Measurements from ENCODE around the gene RAB33B. TPM values are rescaled to one million over a fixed set of nuclear protein-coding genes. Genes with fewer than 3 reads are reported as not detected.

RAB33B gene
- total RNA-seq, 4 donors from 2014 or later = 6.8 to 8.1 (median 7.1) TPM

- H3K9me3 ChIP-seq = peaks cover 0 to 6% of the 10 kb centered on the region in 2 donors
- no peaks in the 10 kb centered on the region for H3K27me3 ChIP-seq
- in situ Hi-C loops (cut with MboI; ENCODE audit: low pct_ligation_motif_present in 1 of 4, low pct_unique_long_range_greater_than_20kb in 1 of 4, low sequenced_read_pairs in 3 of 4) = no loop called here
- peaks cover 0 to 5% (median 0%) of the 10 kb centered on the region in 4 donors for H3K4me1 ChIP-seq
- TF ChIP-seq EP300 (IDR thresholded peaks at IDR 0.05; ENCODE audit: low read depth) = no peak
- TF ChIP-seq POLR2A (IDR thresholded peaks at IDR 0.05) = no peak
- TF ChIP-seq CTCF (IDR thresholded peaks at IDR 0.05) = no peak
- no peak for TF ChIP-seq POLR2AphosphoS5 (IDR thresholded peaks at IDR 0.05)
- no peak overlapping the region for H3K27ac ChIP-seq
- H3K4me3 ChIP-seq = no peak overlapping the region
- no peak for DNase-seq
- 57 to 75% methylated on average over 1 of the region's 1 CpG for WGBS, 2 donors (ENCODE audit: low coverage in 1 of 2)
- intact Hi-C loops (cut with DNase I; ENCODE audit: low total_unique reads) = no loop called here
- H3K36me3 ChIP-seq = peaks cover 0 to 13% (median 7%) of the 10 kb centered on the region in 4 donors
Observed at GRCh38 chr4:139469869-139470268, 15.9 kb downstream of the RAB33B start.

GRCh38 chr4:139470295-139470694, 16.4 kb downstream of the RAB33B start:
- Histone ChIP-seq H3K4me1 (peaks cover 0 to 5% (median 0%) of the 10 kb centered on the region in 4 donors), H3K36me3 (peaks cover 0 to 13% (median 7%) of the 10 kb centered on the region in 4 donors), H3K9me3 (peaks cover 0 to 6% of the 10 kb centered on the region in 2 donors), H3K4me3 (no peak overlapping the region), H3K27me3 (no peaks in the 10 kb centered on the region), H3K27ac (no peak overlapping the region)
- no peak for DNase-seq
- in situ Hi-C loops (cut with MboI; ENCODE audit: low pct_ligation_motif_present in 1 of 4, low pct_unique_long_range_greater_than_20kb in 1 of 4, low sequenced_read_pairs in 3 of 4) (no loop called here), intact Hi-C loops (cut with DNase I; ENCODE audit: low total_unique reads) (no loop called here)
- TF ChIP-seq POLR2A (IDR thresholded peaks at IDR 0.05) (no peak), CTCF (IDR thresholded peaks at IDR 0.05) (no peak), POLR2AphosphoS5 (IDR thresholded peaks at IDR 0.05) (no peak)

- no peak overlapping the region for H3K4me3 ChIP-seq
- no peak overlapping the region for H3K27ac ChIP-seq
- DNase-seq = no peak
- H3K4me1 ChIP-seq = peaks cover 0 to 5% (median 0%) of the 10 kb centered on the region in 4 donors
- peaks cover 0 to 13% (median 7%) of the 10 kb centered on the region in 4 donors for H3K36me3 ChIP-seq
- peaks cover 0 to 6% of the 10 kb centered on the region in 2 donors for H3K9me3 ChIP-seq
- WGBS, 2 donors (ENCODE audit: low coverage in 1 of 2) = 91% methylated on average over 6 of the region's 6 CpGs; no CpG with 5 or more reads in 1 of the 2 donors
- TF ChIP-seq EP300 (IDR thresholded peaks at IDR 0.05; ENCODE audit: low read depth) (no peak), CTCF (IDR thresholded peaks at IDR 0.05) (no peak), POLR2AphosphoS5 (IDR thresholded peaks at IDR 0.05) (no peak), POLR2A (IDR thresholded peaks at IDR 0.05) (no peak)
- intact Hi-C loops (cut with DNase I; ENCODE audit: low total_unique reads) = no loop called here
- H3K27me3 ChIP-seq = no peaks in the 10 kb centered on the region
- in situ Hi-C loops (cut with MboI; ENCODE audit: low pct_ligation_motif_present in 1 of 4, low pct_unique_long_range_greater_than_20kb in 1 of 4, low sequenced_read_pairs in 3 of 4) = no loop called here
Observed at GRCh38 chr4:139470997-139471665, 17.2 kb downstream of the RAB33B start.

- Histone ChIP-seq H3K9me3 (peaks cover 0 to 6% of the 10 kb centered on the region in 2 donors), H3K4me3 (no peak overlapping the region), H3K4me1 (peaks cover 0 to 5% (median 0%) of the 10 kb centered on the region in 4 donors), H3K27me3 (no peaks in the 10 kb centered on the region), H3K27ac (no peak overlapping the region), H3K36me3 (peaks cover 0 to 13% (median 7%) of the 10 kb centered on the region in 4 donors)
- TF ChIP-seq EP300 (IDR thresholded peaks at IDR 0.05; ENCODE audit: low read depth) = no peak
- no peak for TF ChIP-seq POLR2A (IDR thresholded peaks at IDR 0.05)
- no peak for TF ChIP-seq CTCF (IDR thresholded peaks at IDR 0.05)
- TF ChIP-seq POLR2AphosphoS5 (IDR thresholded peaks at IDR 0.05) = no peak
- 72 to 81% methylated on average over 3 of the region's 3 CpGs for WGBS, 2 donors (ENCODE audit: low coverage in 1 of 2)
- intact Hi-C loops (cut with DNase I; ENCODE audit: low total_unique reads) (no loop called here), in situ Hi-C loops (cut with MboI; ENCODE audit: low pct_ligation_motif_present in 1 of 4, low pct_unique_long_range_greater_than_20kb in 1 of 4, low sequenced_read_pairs in 3 of 4) (no loop called here)
- DNase-seq = no peak
Observed at GRCh38 chr4:139472852-139473251, 18.9 kb downstream of the RAB33B start.

Measured in transverse colon (tissue), 4 donors.